DMS153 treated with DMSO at 0.1 percent for 48 hours (cell line): ENCODE measurements around the gene RAB3B.
"Not testable (repeated sequence)": the region's sequence is repeated elsewhere in the genome, so short reads cannot be mapped to it uniquely, and the experiment has no call there.

Experiments used
- DNase-seq: peaks from one replicate; lab custom pipeline; 2025; ENCODE audit not compliant: unreplicated experiment; lab: John Stamatoyannopoulos, UW

The RAB3B gene

DNA sequence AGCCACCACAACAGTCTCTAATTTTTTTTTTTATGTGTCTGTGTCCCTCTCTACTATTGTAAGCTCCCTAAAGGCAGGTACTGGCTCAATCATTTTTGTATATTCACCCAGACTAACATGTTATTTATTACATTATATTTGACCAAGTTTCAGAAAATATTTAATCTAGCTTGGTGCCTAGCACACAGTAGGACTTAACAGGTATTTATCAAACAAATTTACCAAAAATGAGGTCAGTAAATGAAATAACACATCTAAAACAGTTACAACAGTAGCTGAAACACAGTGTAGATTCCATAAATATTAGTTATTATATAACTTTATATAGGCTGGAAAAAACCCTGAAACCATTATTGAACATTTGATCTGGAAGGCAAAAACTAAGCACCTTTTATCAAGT lies 114.7 kb downstream of the RAB3B start:
- DNase-seq: no peak

GRCh38 chr1:51875291-51875772 lies 115.2 kb downstream of the RAB3B start:
- no peak for DNase-seq

DNA sequence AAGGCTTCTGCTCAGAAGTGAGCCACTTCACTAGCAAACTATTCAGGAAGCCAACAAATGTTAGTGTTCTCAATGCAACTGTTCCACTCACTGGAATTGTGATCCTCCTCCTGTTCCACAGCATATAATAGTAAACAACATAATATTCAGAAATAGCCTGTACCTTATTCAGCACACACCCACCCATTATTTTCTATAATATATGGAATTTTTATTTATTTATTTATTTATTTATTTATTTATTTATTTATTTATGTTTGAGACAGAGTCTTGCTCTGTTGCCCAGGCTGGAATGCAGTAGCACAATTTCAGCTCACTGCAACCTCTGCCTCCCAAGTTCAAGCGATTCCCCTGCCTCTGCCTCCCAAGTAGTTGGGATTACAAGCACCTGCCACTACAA lies 117.2 kb downstream of the RAB3B start:
- not testable (repeated sequence) for DNase-seq

DNA sequence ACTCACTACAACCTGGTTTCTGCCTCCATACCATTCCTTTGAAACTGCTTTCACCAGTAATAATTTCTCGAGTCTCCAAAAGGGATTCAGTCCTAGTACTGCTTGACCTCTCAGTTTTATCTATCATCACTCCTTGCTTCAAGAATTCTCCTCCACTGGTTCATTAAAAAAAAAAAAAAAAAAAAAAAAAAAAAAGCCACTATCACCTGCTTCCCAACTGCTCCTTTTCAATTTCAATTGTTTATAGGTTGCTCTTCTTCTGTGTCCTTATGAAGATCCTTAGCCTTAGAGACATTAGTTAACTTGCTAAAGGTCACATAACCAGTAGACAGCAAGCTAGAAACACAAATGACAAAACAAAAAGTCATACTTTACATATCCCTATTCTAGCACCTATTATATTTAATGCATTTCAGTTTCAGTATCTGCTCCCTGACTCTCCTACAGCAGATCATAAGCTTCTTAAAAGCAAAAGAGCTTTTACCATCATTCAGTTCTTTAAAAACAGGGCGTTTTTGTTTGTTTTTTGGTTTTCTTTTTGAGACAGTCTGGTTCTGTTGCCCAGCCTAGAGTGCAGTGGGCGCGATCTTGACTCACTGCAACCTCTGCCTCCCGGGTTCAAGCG lies 119.0 kb downstream of the RAB3B start:
- DNase-seq: no peak

DNA sequence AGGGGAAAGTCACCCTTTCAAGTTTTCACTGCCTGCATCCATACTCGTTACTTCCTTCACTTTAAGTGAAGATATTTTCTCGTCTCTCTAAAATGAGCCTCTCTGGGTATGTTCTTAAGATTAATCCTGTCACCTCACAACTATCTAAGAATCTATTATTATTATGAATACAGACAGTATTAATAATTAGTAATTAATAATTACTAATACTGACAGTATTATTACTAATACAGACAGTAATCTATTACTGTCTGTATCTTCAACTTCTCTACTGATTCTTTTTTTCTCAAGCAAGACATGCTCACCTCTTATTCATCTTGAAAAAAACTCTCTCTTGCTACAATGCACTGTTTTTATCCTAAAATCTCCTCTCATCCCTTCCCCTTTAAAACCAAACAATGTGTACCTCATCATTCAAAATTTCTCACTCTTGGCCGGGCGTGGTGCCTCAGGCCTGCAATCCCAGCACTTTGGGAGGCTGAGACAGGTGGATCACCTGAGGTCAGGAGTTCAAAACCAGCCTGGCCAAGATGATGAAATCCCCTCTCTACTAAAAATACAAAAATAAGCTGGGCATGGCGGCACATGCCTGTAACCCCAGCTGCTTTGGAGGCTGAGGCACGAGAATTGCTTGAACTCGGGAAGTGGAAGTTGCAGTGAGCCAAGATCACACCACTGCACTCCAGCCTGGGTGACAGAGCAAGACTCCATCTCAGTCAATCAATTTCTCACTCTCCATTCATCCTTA lies 119.7 kb downstream of the RAB3B start:
- no peak for DNase-seq

DNA sequence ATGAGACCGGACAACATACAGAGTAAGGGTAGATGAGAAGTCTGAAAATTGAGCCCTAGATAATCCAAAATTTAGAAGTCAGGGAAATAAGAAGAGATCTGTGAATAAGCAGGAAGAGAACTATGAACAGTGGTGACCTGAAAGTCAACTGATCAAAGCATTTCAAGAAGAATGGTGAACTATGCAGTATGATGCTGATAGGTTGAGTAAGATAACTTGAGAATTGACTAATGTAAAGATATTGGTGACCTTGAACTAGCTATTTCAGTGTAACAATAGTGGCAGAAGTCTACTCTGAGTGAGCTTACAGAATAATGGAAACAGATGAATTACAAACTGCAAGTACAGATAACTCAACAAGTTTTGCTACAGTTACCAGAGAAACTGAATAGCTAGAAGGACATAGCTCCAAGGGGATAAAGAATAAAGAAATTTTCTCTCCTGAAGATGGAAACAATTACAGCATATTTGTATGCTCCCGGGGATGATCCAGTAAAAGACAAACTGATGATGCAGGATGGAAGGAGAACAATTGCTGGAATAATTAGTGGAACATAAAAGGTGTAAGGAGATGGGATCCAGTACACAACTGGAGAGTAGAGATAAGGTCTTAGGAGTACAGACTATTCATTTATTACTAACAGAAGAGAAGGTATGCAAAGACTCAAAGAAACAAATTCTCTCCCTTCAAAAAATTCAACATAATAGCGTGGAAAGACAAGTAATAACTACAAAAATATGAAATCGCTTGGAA lies 122.8 kb downstream of the RAB3B start:
- no peak for DNase-seq

- no peak for DNase-seq
These were observed 127.1 kb downstream of the RAB3B start for GRCh38 chr1:51863384-51863783.

DNA sequence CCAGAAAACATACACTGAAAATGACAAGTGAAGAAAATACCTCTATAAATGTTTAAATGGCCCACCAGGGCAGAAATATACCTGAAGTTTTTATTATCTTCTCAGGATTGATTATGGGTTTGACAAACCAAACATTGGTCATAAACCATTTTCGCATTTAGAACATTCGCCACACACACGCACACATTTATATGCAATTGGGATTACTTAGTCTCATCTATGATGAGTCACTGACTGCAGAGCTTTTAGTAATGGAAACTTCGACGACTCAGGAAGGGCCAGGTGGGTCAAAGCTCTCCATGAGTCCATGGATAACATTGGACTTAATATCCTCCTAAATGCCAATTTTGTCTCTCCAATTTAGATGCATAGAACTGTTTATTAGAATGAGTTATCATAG lies 128.8 kb downstream of the RAB3B start:
- no peak for DNase-seq

DNA sequence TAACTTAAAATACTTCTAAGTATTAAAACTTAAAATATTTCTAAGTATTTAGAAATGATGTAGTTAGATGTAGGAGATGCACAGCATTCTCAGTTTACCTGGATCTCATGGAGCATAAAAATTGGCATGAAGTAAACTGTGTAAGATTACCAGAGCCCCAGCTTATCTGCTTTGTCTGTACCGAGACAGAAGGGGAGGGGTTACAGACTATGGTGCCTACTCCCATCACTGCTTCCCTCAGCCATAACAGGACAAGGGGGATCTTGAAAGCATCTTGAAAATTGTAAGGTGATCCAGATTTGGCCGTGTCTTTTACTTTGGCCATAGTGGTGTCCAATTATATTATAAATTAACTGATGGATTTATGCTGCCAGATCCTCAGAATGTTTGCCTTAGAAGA lies 130.8 kb downstream of the RAB3B start:
- DNase-seq: no peak

DNA sequence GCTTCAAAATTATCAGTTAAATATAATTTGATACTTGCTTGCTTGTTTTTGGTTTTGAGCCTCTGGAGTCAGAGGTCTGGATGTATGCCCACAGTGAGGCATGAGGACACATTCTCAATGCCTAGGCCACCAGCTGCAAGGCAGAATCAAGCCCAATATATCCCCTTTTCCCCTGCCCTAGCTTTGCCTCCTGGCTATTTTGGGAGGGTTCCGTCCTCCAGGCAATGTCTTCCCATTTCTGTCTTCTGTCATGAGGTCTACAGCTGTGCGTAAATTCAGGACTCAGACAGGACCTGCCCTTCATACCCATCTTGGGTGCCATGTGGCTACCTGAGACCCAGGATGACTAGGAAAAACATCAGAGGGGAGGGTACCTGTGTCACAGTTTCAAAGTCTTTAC lies 131.2 kb downstream of the RAB3B start:
- DNase-seq: no peak

DNA sequence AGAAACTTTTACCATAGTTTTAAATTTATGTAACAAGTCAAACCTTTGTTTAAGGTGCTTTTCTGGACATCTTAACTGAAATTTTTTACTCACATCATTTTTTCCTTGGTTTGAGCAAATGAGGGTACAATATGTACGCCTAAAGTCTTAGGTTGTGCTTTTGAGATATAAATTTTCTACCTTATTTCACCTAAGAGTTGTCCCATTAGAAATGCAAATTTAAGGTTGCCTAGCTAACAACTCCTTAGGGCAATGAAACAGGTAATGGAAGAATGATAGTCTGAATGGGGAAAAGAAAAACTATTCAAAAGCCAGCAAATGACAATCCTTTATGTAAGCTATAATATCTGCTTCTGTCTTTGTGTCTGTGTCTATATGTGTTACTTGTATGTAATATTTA lies 131.6 kb downstream of the RAB3B start:
- no peak for DNase-seq
